Coronary artery (tissue), 2 donors: ENCODE data around the gene ASPHD2.
A peak's percentile ranks its signal among the peaks of the same experiment; 100 is the strongest.

Experiments
- DNase-seq: peaks from one replicate; pipeline ENCODE4 v3.0.0-alpha.2; 2017; ENCODE audit warnings: low spot score
- H3K27ac ChIP-seq, 2 donors: fragments of 200-600 bp; sonication (generic); one replicate each; pipeline ENCODE4 v1.5.1; 2016 to 2019
- H3K4me3 ChIP-seq: fragments of 200-600 bp; sonication (generic); 2 replicates; pipeline ENCODE4 v1.5.1; 2016; ENCODE audit warnings: mild to moderate bottlenecking, moderate library complexity
- TF ChIP-seq, protein P1 (sequence below): fragments of 200-600 bp; sonication (generic); IDR thresholded peaks from one replicate; pipeline ENCODE4 v1.5.1; 2019; ENCODE audit warnings: antibody characterized with exemption

ASPHD2 gene

DNA sequence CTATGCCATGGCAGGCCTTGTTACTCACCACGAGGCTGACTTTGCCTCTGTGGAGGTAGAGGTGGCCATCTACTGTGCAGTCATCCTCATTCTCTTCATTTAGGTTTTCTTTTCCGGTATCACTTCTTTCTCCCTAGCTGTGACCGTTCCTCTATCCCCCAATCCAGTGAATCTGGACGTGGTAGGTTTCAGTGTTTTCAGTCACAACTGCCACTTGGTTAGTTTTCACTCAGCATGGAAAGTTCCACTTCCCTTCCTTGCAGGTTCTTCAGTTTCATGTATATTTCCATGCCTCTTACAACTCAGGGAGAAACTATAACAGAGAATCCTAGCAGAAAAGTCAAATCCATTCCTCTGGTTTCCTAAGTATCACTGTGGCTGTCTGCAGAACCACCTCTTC, 52.6 kb downstream of the ASPHD2 start:
- Histone ChIP-seq H3K27ac (no peak overlapping the region), H3K4me3 (no peak overlapping the region)
- no peak for DNase-seq
- TF ChIP-seq, protein P1, sequence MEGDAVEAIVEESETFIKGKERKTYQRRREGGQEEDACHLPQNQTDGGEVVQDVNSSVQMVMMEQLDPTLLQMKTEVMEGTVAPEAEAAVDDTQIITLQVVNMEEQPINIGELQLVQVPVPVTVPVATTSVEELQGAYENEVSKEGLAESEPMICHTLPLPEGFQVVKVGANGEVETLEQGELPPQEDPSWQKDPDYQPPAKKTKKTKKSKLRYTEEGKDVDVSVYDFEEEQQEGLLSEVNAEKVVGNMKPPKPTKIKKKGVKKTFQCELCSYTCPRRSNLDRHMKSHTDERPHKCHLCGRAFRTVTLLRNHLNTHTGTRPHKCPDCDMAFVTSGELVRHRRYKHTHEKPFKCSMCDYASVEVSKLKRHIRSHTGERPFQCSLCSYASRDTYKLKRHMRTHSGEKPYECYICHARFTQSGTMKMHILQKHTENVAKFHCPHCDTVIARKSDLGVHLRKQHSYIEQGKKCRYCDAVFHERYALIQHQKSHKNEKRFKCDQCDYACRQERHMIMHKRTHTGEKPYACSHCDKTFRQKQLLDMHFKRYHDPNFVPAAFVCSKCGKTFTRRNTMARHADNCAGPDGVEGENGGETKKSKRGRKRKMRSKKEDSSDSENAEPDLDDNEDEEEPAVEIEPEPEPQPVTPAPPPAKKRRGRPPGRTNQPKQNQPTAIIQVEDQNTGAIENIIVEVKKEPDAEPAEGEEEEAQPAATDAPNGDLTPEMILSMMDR, result no peak

DNA sequence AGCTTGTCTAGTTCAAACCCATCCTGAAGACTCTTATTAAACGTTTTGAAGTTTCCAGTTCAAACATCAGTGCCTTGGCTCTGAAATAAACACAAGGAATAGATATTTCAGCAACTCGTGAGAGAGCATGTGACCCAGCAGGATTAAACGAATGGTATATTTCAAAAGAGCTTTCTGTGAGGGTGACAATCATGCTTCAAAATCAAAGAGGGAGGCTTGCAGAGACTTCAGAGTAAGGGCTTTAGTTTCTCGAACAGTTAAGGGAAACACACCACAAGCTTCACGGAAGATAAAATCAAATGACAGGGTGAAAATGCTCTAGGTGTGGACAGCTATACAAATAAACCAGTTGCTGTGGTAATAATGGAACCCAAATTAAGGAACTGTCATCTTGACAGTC, 53.1 kb downstream of the ASPHD2 start:
- H3K4me3 ChIP-seq, result no peak overlapping the region
- TF ChIP-seq, protein P1, result no peak
- no peak for DNase-seq
- no peak overlapping the region for H3K27ac ChIP-seq

DNA sequence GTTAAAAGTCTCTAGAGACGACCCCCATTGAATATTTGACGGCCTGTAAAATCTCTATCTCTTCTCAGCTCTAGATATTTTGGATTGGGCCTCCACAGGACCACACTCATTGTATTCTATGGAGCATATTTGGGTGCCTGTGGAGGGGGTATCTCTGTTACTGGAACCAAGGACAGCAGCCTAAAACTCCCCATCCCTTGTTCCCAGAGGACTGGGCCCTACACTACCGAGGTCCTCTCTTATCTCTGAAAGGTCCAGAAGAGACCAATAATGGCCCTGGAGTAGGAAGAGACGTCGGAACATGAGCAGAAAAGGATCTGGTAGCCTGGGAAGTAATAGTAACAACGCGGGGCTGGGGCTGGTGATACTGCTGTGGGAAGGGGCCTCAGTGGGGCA, 54.0 kb downstream of the ASPHD2 start:
- Histone ChIP-seq H3K27ac (peak overlapping the region; percentile 95 to 99), H3K4me3 (peak overlapping the region; percentile 100)
- DNase-seq, result no peak
- TF ChIP-seq, protein P1, result no peak

DNA sequence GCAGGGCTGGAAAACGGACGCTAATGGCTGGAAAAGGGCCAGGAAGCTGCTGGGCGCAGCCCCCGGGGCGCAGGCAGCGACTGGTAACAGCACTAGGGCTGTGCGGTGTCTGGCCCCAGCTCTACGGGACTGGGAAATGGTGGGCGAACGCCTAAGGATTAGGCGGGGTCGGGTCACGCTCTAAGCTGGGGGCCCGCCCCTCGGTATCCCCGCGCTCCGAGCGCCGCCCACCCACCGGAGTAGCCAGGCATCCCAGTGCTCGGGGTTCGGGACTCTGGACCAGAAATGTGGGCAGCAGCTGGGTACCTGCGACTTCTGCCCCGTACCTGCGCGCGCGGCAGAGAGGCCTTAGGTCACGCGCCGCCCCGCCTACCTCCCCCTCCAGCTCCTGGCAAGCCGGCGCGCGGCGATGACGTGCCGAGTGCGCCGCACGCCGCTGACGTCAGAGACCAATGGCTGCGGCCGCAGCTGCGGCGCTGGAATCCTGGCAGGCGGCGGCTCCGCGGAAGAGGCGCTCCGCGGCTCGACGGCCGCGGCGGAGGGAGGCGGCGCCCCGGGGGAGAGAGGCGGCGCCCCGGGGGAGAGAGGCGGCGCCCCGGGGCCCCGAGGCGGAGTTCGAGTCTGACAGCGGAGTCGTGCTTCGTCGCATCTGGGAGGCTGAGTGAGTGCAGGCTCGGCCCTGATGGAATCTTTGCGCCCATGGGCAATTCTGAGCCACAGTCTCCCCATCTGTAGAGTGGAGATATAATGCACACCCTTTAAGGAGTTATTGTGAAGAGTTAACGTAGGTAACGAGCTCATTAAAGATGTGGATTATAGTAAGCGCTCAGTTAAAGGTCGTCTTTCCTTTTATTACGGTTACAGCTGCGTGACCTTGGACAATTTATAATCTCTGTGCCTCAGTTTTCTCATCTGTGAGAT, 54.6 kb downstream of the ASPHD2 start, which contains the start of the genes HPS4 and SRRD:
TSS of gene HPS4 (minus strand) at position 345 of the 921 bp plus-strand sequence. CDS start 2,021 bp downstream, outside the sequence.
TSS of gene SRRD (plus strand) at position 439 of the 921 bp plus-strand sequence. CDS start at position 453, 14 bp downstream.
- H3K27ac ChIP-seq, result peak within 1 kb of the TSS; percentile 95 to 99
- H3K4me3 ChIP-seq, result peak within 1 kb of the TSS; percentile 100
- TF ChIP-seq, protein P1, result no peak
- DNase-seq, result peak; percentile 88

DNA sequence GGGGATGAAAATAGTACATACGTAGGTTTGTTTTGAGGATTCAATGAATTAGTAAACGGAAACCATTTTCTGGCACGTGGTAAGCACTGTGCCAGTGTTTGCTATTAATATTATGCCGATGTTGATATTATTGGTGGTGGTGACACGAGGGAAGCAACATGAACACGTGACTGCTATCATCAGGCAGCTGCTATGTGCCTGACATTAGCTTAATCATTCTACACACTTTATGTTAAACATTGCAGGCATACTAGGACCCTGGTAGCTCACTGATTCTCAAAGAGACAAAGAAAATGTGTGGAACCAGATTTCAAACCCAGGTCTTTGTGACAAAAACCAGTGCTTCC, 55.3 kb downstream of the ASPHD2 start:
- Histone ChIP-seq H3K27ac (peak overlapping the region; percentile 95 to 99), H3K4me3 (peak overlapping the region; percentile 100)
- DNase-seq, result no peak
- TF ChIP-seq, protein P1, result no peak

DNA sequence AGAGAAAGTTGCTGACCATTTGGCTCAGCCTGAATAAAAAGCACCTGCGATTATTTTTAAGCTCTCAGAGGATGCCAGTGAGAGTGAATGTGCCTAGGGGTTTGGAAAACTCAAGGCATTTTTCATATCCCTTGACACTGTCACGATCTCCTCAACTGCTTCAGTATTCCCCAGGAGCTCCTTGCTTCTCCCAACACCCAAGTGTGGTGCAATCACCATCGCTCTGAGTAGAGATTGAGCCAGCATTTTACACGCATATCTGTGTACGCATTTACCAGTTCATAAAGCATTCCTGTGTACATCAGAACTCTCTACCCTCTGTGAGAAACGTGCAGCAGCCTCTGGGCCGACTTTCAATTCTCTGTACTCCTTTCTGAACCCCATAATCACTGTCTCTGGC, 56.0 kb downstream of the ASPHD2 start:
- H3K4me3 ChIP-seq, result peak overlapping the region; percentile 13
- H3K27ac ChIP-seq, result no peak overlapping the region
- TF ChIP-seq, protein P1, result no peak
- no peak for DNase-seq
